GM12865 (cell line): Measurements from ENCODE around the gene CYP51A1.

ENCODE experiments used
- DNase-seq: peaks from one replicate; pipeline ENCODE4 v3.0.0; 2010; ENCODE audit warnings: low read depth
- H3K4me3 ChIP-seq: 2 replicates; pipeline ENCODE4 v1.5.1; 2011; ENCODE audit warnings: mild to moderate bottlenecking, low read depth, low read length, control low read depth
- TF ChIP-seq, protein P1 (sequence below): IDR thresholded peaks from 2 replicates; pipeline ENCODE4 v1.5.1; 2011; ENCODE audit warnings: low read length, control low read depth, low read depth, inconsistent platforms; ENCODE audit not compliant: insufficient read depth; ENCODE audit errors: missing control alignments

The CYP51A1 gene

GRCh38 chr7:92072708-92073107, 61.6 kb downstream of the CYP51A1 start:
- DNase-seq: no peak
- TF ChIP-seq, protein P1, sequence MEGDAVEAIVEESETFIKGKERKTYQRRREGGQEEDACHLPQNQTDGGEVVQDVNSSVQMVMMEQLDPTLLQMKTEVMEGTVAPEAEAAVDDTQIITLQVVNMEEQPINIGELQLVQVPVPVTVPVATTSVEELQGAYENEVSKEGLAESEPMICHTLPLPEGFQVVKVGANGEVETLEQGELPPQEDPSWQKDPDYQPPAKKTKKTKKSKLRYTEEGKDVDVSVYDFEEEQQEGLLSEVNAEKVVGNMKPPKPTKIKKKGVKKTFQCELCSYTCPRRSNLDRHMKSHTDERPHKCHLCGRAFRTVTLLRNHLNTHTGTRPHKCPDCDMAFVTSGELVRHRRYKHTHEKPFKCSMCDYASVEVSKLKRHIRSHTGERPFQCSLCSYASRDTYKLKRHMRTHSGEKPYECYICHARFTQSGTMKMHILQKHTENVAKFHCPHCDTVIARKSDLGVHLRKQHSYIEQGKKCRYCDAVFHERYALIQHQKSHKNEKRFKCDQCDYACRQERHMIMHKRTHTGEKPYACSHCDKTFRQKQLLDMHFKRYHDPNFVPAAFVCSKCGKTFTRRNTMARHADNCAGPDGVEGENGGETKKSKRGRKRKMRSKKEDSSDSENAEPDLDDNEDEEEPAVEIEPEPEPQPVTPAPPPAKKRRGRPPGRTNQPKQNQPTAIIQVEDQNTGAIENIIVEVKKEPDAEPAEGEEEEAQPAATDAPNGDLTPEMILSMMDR: no peak
- H3K4me3 ChIP-seq: no peak overlapping the region

DNA sequence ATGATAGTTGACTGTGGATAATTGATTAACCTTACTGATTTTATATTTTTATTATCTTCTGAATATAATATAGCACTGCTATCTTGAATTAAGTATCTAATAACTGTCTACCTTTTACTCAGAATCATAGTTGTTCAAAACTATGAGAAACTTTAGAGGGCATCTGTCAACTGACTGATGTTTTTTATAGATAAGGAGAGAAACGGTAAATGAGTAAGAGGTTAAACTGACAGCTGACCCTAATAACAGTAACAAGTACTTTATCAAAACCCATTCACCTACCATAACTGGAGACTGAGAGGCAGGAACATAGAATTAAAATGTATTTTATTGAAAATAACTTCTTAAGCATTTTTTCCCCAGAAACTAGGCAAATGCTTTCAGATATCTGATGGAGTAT, 62.2 kb downstream of the CYP51A1 start:
- no peak overlapping the region for H3K4me3 ChIP-seq
- DNase-seq: no peak
- TF ChIP-seq, protein P1: no peak

GRCh38 chr7:92071032-92071431, 63.2 kb downstream of the CYP51A1 start:
- TF ChIP-seq, protein P1: no peak
- H3K4me3 ChIP-seq: no peak overlapping the region
- no peak for DNase-seq

DNA sequence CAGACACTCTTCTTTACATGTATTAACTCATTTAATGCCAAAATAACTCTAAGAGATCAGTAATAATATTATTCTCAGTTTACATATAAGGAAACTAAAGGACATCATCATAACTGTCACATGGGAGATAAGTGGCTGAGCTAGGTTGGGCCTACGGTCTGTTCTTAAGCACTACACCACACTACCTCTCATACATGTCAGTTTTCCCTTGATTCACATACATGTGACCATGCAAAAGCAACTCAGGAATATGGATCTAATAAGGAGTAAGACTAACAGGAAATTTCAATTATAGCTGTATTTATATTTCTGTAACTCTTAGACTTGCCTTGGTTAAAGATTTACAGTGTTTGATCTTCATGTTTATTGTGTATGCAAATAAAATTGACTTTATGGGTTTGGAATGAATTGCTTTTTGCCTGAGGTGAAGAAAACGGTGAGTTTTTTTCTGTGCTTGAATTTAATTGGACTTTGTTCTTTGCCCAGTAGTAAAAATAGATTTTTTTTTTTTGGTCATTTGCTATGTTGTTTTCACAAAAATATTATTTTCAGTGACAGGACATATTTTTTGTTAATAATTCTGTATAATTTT, 69.7 kb downstream of the CYP51A1 start:
- DNase-seq: no peak
- TF ChIP-seq, protein P1: no peak
- no peak overlapping the region for H3K4me3 ChIP-seq
